ENCODE results near the gene EFNB2. TPM values are rescaled to one million over a fixed set of nuclear protein-coding genes. Genes with fewer than 3 reads are reported as not detected.

Gene EFNB2
- total and polyA plus RNA-seq, 9 of the 15 experiments (the other 6 are each of a cell fraction or from before 2014, with no cell fraction given), result 0.01 to 0.29 (median 0.18) TPM

DNA sequence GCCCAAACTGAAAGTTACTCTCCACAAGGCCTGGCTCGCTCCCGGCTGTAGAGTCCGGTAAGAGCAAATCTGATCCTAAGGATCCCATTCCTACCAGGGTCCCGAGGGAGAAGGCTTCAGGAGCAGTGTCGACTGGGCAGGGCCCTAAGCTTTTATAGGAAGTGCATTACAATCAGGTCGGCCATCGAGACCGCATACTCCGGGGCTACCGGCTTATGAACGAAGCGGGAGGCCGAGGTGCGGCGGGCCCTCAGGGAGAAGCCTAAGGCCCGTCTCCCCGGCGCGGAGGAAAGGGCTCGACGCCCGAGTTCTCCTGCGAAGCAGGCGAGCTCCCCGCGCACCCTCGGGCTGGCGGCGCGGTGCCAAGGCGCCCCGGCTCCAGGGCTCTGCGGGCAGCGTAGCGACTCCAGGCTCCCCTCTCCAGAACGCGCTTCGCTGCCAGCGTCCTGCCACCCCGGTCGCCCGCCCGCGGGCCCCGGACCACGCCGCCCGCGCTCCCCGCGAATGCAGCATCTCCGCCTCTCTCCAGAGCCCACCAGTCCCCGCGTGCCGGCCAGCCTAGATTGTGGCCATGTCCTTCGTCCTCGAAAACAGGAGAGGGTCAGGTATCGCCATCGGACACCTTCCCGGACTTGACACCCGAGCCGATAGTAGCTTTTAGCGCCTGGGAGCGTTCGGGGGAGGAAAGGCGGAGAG is 1.4 kb downstream of the EFNB2 start:
- H3K4me2 ChIP-seq (ENCODE audit: insufficient read depth, low read length), result no peak overlapping the region
- intact Hi-C loops (cut with micrococcal nuclease), result no loop called here
- POLR2A ChIA-PET, result no interaction called here
- TF ChIP-seq, protein P1, sequence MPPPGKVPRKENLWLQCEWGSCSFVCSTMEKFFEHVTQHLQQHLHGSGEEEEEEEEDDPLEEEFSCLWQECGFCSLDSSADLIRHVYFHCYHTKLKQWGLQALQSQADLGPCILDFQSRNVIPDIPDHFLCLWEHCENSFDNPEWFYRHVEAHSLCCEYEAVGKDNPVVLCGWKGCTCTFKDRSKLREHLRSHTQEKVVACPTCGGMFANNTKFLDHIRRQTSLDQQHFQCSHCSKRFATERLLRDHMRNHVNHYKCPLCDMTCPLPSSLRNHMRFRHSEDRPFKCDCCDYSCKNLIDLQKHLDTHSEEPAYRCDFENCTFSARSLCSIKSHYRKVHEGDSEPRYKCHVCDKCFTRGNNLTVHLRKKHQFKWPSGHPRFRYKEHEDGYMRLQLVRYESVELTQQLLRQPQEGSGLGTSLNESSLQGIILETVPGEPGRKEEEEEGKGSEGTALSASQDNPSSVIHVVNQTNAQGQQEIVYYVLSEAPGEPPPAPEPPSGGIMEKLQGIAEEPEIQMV (tag; conservative IDR thresholded peaks at IDR 0.05; ENCODE audit: low read depth), result no peak
- TF ChIP-seq KAT8 (IDR thresholded peaks at IDR 0.05; ENCODE audit: low read depth), result no peak
- TF ChIP-seq ZNF77 (CRISPR knock-in tag; IDR thresholded peaks at IDR 0.05), result no peak
- no peak for TF ChIP-seq HSF4 (CRISPR knock-in tag; IDR thresholded peaks at IDR 0.05; ENCODE audit: borderline replicate concordance)
- no peak for TF ChIP-seq TEAD2 (tag; IDR thresholded peaks at IDR 0.05)
- TF ChIP-seq MXI1 (IDR thresholded peaks at IDR 0.05; ENCODE audit: low read depth, low read length), result no peak
- TF ChIP-seq, protein P2, sequence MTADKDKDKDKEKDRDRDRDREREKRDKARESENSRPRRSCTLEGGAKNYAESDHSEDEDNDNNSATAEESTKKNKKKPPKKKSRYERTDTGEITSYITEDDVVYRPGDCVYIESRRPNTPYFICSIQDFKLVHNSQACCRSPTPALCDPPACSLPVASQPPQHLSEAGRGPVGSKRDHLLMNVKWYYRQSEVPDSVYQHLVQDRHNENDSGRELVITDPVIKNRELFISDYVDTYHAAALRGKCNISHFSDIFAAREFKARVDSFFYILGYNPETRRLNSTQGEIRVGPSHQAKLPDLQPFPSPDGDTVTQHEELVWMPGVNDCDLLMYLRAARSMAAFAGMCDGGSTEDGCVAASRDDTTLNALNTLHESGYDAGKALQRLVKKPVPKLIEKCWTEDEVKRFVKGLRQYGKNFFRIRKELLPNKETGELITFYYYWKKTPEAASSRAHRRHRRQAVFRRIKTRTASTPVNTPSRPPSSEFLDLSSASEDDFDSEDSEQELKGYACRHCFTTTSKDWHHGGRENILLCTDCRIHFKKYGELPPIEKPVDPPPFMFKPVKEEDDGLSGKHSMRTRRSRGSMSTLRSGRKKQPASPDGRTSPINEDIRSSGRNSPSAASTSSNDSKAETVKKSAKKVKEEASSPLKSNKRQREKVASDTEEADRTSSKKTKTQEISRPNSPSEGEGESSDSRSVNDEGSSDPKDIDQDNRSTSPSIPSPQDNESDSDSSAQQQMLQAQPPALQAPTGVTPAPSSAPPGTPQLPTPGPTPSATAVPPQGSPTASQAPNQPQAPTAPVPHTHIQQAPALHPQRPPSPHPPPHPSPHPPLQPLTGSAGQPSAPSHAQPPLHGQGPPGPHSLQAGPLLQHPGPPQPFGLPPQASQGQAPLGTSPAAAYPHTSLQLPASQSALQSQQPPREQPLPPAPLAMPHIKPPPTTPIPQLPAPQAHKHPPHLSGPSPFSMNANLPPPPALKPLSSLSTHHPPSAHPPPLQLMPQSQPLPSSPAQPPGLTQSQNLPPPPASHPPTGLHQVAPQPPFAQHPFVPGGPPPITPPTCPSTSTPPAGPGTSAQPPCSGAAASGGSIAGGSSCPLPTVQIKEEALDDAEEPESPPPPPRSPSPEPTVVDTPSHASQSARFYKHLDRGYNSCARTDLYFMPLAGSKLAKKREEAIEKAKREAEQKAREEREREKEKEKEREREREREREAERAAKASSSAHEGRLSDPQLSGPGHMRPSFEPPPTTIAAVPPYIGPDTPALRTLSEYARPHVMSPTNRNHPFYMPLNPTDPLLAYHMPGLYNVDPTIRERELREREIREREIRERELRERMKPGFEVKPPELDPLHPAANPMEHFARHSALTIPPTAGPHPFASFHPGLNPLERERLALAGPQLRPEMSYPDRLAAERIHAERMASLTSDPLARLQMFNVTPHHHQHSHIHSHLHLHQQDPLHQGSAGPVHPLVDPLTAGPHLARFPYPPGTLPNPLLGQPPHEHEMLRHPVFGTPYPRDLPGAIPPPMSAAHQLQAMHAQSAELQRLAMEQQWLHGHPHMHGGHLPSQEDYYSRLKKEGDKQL (CRISPR knock-in tag; IDR thresholded peaks at IDR 0.05; ENCODE audit: borderline replicate concordance), result no peak
- no peak for TF ChIP-seq HNRNPL (IDR thresholded peaks at IDR 0.05; ENCODE audit: low read depth, low read length)
- TF ChIP-seq, protein P3, sequence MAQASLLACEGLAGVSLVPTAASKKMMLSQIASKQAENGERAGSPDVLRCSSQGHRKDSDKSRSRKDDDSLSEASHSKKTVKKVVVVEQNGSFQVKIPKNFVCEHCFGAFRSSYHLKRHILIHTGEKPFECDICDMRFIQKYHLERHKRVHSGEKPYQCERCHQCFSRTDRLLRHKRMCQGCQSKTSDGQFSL (CRISPR knock-in tag; IDR thresholded peaks at IDR 0.05), result no peak
- TF ChIP-seq, protein P3 (tag; IDR thresholded peaks at IDR 0.05), result no peak
- TF ChIP-seq GABPA (tag; conservative IDR thresholded peaks at IDR 0.05; ENCODE audit: low read depth), result no peak
- no peak for TF ChIP-seq ZNF696 (CRISPR knock-in tag; conservative IDR thresholded peaks at IDR 0.05)
- no peak for TF ChIP-seq ILK (tag; IDR thresholded peaks at IDR 0.05; ENCODE audit: borderline replicate concordance, low read depth)
- TF ChIP-seq NR2C1 (IDR thresholded peaks at IDR 0.05), result no peak
- TF ChIP-seq NR2C1 (tag; IDR thresholded peaks at IDR 0.05), result no peak

More for the DNA sequence above, 1.4 kb downstream of the EFNB2 start:
- Histone ChIP-seq H4K20me1 (replicated peaks; ENCODE audit: control insufficient read depth, insufficient read depth, low read length) (no peaks in the 10 kb centered on the region), H3K79me2 (ENCODE audit: control insufficient read depth, insufficient read depth, low read length) (no peaks in the 10 kb centered on the region), H3K9me3 (replicated peaks; ENCODE audit: control insufficient read depth, insufficient read depth, low read depth, low read length) (no peaks in the 10 kb centered on the region), H3K9me1 (ENCODE audit: control insufficient read depth, insufficient read depth, low read length) (no peaks in the 10 kb centered on the region), H3K36me3 (ENCODE audit: control insufficient read depth, insufficient read depth, low read length) (no peaks in the 10 kb centered on the region), H3K27me3 (ENCODE audit: control insufficient read depth in 2 of 2, insufficient read depth in 2 of 2, low read length in 2 of 2) (peaks cover 0 to 5% of the 10 kb centered on the region in 2 experiments; a peak in 1 of 5 replicates), H3K9ac (ENCODE audit: insufficient read depth in 1 of 2, low read depth in 2 of 2, low read length in 2 of 2) (no peak overlapping the region), H3K4me3 (no peak overlapping the region), H2AFZ (ENCODE audit: low read depth, low read length) (no peak overlapping the region), H3K27ac (ENCODE audit: extremely low read depth, low read depth, low read length) (no peak overlapping the region), H3K4me1 (replicated peaks in 1 of 2; ENCODE audit: control insufficient read depth in 2 of 2, insufficient read depth in 2 of 2, low read length in 2 of 2) (peaks cover 0 to 19% of the 10 kb centered on the region in 2 experiments; a peak in 2 of 5 replicates)
- in situ Hi-C loops (cut with MboI), result no loop called here
- CTCF ChIA-PET (ENCODE audit: low intra/inter-chr PET ratio), result no interaction called here
- no peak for ATAC-seq
- no peak for FAIRE-seq
- WGBS (ENCODE audit: insufficient coverage, low coverage, missing lambda C conversion rate), result 85% methylated on average over 16 of the region's 66 CpGs
- no TSS peak for BruUV-seq (replicated peaks)
- no peak for DNase-seq (ENCODE audit: extremely low read depth in 1 of 4, low spot score in 3 of 4)

All from K562 (cell line).